Suprapubic skin (tissue), 4 donors: Measurements from ENCODE around the gene DYNLRB1. TPM values are rescaled to one million over a fixed set of nuclear protein-coding genes. Genes with fewer than 3 reads are reported as not detected.
"Not testable (repeated sequence)": the region's sequence is repeated elsewhere in the genome, so short reads cannot be mapped to it uniquely, and the experiment has no call there.

Experiments
- DNase-seq, 2 donors: peaks; one replicate each; pipeline ENCODE4 v3.0.0-alpha.2; 2019; ENCODE audit warnings: low spot score in 2 of 2
- H3K27ac ChIP-seq: fragments of 200-600 bp; sonication (generic); one replicate; pipeline ENCODE4 v1.5.1; 2019
- H3K27me3 ChIP-seq: fragments of 200-600 bp; sonication (generic); one replicate; pipeline ENCODE4 v1.5.1; 2019
- H3K36me3 ChIP-seq: fragments of 200-600 bp; sonication (generic); one replicate; pipeline ENCODE4 v1.5.1; 2019
- H3K4me1 ChIP-seq: fragments of 200-600 bp; sonication (generic); one replicate; pipeline ENCODE4 v1.5.1; 2019
- H3K4me3 ChIP-seq: fragments of 200-600 bp; sonication (generic); one replicate; pipeline ENCODE4 v1.5.1; 2019; ENCODE audit warnings: mild to moderate bottlenecking
- H3K9me3 ChIP-seq: fragments of 200-600 bp; sonication (generic); one replicate; pipeline ENCODE4 v1.5.1; 2019
- EP300 ChIP-seq: sonication (generic); formaldehyde crosslinking; IDR thresholded peaks from one replicate; pipeline ENCODE4 v1.6.1; 2017; ENCODE audit warnings: antibody characterized with exemption
- POLR2A ChIP-seq, 2 donors: fragments of 450-650 bp; IDR thresholded peaks; one replicate each; pipeline ENCODE4 v1.6.1; 2017; ENCODE audit warnings: antibody characterized with exemption in 2 of 2, mild to moderate bottlenecking in 2 of 2, moderate library complexity in 2 of 2
- POLR2AphosphoS5 ChIP-seq, 3 donors: sonication (generic); formaldehyde crosslinking; IDR thresholded peaks; one replicate each; pipeline ENCODE4 v1.6.1; 2017; ENCODE audit warnings: antibody characterized with exemption in 3 of 3
- WGBS: methylation state at CpG from one replicate; pipeline ENCODE4 v1.1.5; 2018; 5-methylcytosine and 5-hydroxymethylcytosine counted together
- total RNA-seq, 4 donors: library from RNA; depleted of rRNA; stranded (reverse); fragments of >200 nt; gene quantifications; one replicate each; pipeline ENCODE4 v1.1.0, GENCODE V29; 2016
- TF ChIP-seq, protein P1 (sequence below), 2 donors: fragments of 200-600 bp in 1 of 2; fragments of 450-650 bp in 1 of 2; sonication (generic) in 1 of 2; IDR thresholded peaks; one replicate each; pipeline ENCODE4 v1.5.1; 2016 to 2019; ENCODE audit warnings: antibody characterized with exemption in 2 of 2, mild to moderate bottlenecking in 1 of 2, moderate library complexity in 1 of 2

DYNLRB1 gene
- total RNA-seq, 4 donors from 2014 or later = 143 to 270 (median 225) TPM

DNA sequence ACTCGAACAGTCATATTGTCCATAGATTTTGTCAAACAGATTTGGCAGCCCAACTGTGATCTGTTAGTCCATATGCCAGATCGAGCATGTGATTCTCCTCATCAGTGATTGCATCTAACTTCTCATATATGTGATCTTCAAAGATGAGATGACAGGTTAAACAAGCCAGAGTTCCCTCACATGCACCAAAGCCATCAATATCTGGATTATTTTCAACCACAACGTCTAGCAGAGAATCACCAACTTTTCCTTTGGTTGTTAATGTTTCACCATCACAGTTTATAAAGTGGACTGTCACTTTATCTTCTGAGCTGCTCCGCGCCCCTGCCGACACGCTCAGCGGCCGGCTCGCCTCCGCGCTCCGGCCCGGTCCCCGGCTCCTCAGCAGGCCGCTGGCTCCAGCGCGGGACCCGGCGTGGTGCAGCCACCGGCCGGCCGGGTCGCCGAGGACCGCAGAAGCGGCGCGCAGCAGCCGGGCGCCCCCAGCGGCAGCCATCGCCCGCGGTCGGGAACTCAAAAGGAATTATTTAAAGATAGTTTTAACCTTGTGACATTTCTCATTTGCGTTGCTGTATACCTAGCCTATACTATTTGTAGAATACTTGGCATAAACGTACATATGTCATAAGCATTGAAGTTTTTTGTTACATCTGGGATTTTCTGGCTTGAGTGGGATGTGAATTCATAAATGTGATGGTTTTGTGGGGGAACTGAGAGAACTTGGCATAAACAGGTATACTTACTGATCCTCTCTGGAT lies 40.1 kb upstream of the DYNLRB1 start:
- no peak for DNase-seq
- no peaks in the 10 kb centered on the region for H3K27me3 ChIP-seq
- no peak for TF ChIP-seq POLR2A (IDR thresholded peaks at IDR 0.05)
- TF ChIP-seq EP300 = no peak
- TF ChIP-seq, protein P1, sequence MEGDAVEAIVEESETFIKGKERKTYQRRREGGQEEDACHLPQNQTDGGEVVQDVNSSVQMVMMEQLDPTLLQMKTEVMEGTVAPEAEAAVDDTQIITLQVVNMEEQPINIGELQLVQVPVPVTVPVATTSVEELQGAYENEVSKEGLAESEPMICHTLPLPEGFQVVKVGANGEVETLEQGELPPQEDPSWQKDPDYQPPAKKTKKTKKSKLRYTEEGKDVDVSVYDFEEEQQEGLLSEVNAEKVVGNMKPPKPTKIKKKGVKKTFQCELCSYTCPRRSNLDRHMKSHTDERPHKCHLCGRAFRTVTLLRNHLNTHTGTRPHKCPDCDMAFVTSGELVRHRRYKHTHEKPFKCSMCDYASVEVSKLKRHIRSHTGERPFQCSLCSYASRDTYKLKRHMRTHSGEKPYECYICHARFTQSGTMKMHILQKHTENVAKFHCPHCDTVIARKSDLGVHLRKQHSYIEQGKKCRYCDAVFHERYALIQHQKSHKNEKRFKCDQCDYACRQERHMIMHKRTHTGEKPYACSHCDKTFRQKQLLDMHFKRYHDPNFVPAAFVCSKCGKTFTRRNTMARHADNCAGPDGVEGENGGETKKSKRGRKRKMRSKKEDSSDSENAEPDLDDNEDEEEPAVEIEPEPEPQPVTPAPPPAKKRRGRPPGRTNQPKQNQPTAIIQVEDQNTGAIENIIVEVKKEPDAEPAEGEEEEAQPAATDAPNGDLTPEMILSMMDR (IDR thresholded peaks at IDR 0.05) = peak; percentile 24 to 64
- no peak for TF ChIP-seq POLR2AphosphoS5 (IDR thresholded peaks at IDR 0.05)
- 63% methylated on average over 38 of the region's 38 CpGs for WGBS
- no peaks in the 10 kb centered on the region for H3K9me3 ChIP-seq
- no peak overlapping the region for H3K27ac ChIP-seq
- peaks cover 8% of the 10 kb centered on the region for H3K4me1 ChIP-seq
- peaks cover 57% of the 10 kb centered on the region for H3K36me3 ChIP-seq
- H3K4me3 ChIP-seq = no peak overlapping the region

- no peaks in the 10 kb centered on the region for H3K27me3 ChIP-seq
- no peak overlapping the region for H3K4me3 ChIP-seq
- TF ChIP-seq EP300 (no peak), POLR2AphosphoS5 (IDR thresholded peaks at IDR 0.05) (no peak), POLR2A (IDR thresholded peaks at IDR 0.05) (no peak)
- TF ChIP-seq, protein P1 (IDR thresholded peaks at IDR 0.05) = no peak
- H3K9me3 ChIP-seq = no peaks in the 10 kb centered on the region
- WGBS = 96% methylated on average over 4 of the region's 4 CpGs
- DNase-seq = no peak
- peaks cover 79% of the 10 kb centered on the region for H3K36me3 ChIP-seq
- H3K27ac ChIP-seq = no peak overlapping the region
- no peaks in the 10 kb centered on the region for H3K4me1 ChIP-seq
Measured at GRCh38 chr20:34479627-34480026, 36.6 kb upstream of the DYNLRB1 start.

DNA sequence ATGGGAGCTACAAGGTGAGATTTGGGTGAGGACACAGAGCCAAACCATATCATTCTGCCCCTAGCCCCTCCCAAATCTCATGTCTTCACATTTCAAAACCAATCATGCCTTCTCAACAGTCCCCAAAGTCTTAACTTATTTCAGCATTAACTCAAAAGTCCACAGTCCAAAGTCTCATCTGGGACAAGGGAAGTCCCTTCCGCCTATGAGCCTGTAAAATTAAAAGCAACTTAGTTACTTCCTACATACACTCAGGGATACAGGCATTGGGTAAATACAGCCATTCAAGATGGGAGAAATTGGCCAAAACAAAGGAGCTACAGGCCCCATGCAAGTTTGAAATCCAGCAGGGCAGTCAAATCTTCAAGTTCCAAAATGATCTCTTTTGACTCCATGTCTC lies 34.1 kb upstream of the DYNLRB1 start:
- not testable (repeated sequence) for DNase-seq, H3K27me3 ChIP-seq, H3K27ac ChIP-seq, H3K4me1 ChIP-seq, H3K4me3 ChIP-seq, H3K9me3 ChIP-seq
- 42% methylated on average over 1 of the region's 1 CpG for WGBS
- H3K36me3 ChIP-seq = peaks cover 88% of the 10 kb centered on the region

DNA sequence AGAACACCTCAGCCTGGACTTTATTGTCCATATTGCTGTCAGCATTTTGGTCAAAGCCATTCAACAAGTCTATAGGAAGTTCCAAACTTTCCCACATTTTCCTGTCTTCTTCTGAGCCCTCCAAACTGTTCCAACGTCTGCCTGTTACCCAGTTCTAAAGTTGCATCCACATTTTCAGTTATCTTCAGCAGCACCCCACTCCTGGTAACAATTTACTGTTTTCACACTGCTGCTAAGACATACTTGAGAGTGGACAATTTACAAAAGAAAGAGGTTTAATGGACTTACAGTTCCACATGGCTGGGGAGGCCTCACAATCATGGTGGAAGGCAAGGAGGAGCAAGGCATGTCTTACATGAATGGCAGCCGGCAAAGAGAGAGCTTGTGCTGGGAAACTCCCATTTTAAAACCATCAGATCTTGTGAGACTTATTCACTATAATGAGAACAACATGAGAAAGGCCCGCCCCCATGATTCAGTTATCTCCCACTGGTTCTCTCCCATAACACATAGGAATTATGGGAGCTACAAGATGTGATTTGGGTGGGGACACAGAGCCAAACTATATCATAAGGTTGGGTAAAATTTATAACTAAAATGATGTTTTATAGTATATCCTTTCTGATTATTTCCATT lies 32.5 kb upstream of the DYNLRB1 start:
- H3K27ac ChIP-seq, H3K27me3 ChIP-seq, H3K4me3 ChIP-seq, H3K9me3 ChIP-seq, H3K4me1 ChIP-seq, DNase-seq: not testable (repeated sequence)
- H3K36me3 ChIP-seq = peaks cover 80% of the 10 kb centered on the region
- WGBS = 90% methylated on average over 3 of the region's 3 CpGs

- 87% methylated on average over 4 of the region's 4 CpGs for WGBS
- no peak overlapping the region for H3K4me3 ChIP-seq
- no peaks in the 10 kb centered on the region for H3K27me3 ChIP-seq
- H3K27ac ChIP-seq = no peak overlapping the region
- no peaks in the 10 kb centered on the region for H3K4me1 ChIP-seq
- DNase-seq = no peak
- peaks cover 82% of the 10 kb centered on the region for H3K36me3 ChIP-seq
- H3K9me3 ChIP-seq = no peaks in the 10 kb centered on the region
- TF ChIP-seq, protein P1 (IDR thresholded peaks at IDR 0.05) = no peak
- TF ChIP-seq EP300 (no peak), POLR2AphosphoS5 (IDR thresholded peaks at IDR 0.05) (no peak), POLR2A (IDR thresholded peaks at IDR 0.05) (no peak)
Measured at GRCh38 chr20:34485068-34485634, 31.1 kb upstream of the DYNLRB1 start.

DNA sequence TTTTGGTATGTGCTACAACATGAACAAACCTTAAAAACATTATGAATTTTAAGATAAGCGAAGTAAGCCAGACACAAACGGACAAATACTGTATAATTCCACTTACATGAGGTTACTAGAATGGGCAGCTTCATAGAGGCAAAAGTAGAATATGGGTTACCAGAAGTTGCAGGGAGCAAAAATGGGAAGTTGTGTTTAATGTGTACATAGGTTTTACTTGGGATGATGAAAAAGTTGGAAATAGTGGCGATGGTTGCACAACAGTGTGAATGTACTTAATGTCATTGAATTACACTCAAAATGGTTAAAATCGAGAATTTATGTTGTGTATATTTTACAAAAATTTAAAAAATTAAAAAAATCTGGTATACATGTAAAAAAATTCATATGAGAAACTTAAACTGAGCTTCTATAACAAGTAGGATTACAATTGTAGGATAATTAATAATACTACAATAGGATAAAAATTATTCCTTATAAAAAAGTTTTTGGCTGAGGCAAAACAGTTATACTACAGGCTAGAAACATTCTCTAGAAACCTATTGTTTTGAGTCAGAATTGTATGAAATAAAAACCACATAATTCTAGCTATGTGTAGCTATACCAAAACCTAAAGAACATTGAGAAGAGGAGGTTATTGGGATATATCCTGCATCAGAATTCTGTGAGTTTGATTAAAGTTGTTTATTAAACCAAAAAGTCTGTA lies 24.8 kb upstream of the DYNLRB1 start:
- H3K27me3 ChIP-seq = no peaks in the 10 kb centered on the region
- H3K4me3 ChIP-seq = no peak overlapping the region
- H3K4me1 ChIP-seq = no peaks in the 10 kb centered on the region
- TF ChIP-seq, protein P1 (IDR thresholded peaks at IDR 0.05) = no peak
- TF ChIP-seq POLR2A (IDR thresholded peaks at IDR 0.05) (no peak), POLR2AphosphoS5 (IDR thresholded peaks at IDR 0.05) (no peak), EP300 (no peak)
- WGBS = 94% methylated on average over 4 of the region's 4 CpGs
- no peaks in the 10 kb centered on the region for H3K9me3 ChIP-seq
- DNase-seq = no peak
- H3K27ac ChIP-seq = no peak overlapping the region
- peaks cover 82% of the 10 kb centered on the region for H3K36me3 ChIP-seq
